Endodermal cell (in vitro differentiated cells): Measurements from ENCODE around the gene ABCA7. TPM values are rescaled to one million over a fixed set of nuclear protein-coding genes. Genes with fewer than 3 reads are reported as not detected.

Source experiments
- DNase-seq: peaks from one replicate; pipeline ENCODE4 v3.0.0-alpha.2; 2017
- H3K27ac ChIP-seq: 2 replicates; pipeline ENCODE4 v1.5.1; 2013; ENCODE audit warnings: mild to moderate bottlenecking, low read depth, low read length, moderate library complexity
- H3K27me3 ChIP-seq: 2 replicates; pipeline ENCODE4 v1.6.1; 2013; ENCODE audit warnings: mild to moderate bottlenecking, low read length, moderate library complexity; ENCODE audit not compliant: insufficient read depth, control insufficient read depth, poor library complexity, severe bottlenecking
- H3K36me3 ChIP-seq: 2 replicates; pipeline ENCODE4 v1.7.0; 2013; ENCODE audit warnings: mild to moderate bottlenecking, low read length, moderate library complexity; ENCODE audit not compliant: control insufficient read depth, insufficient read depth
- H3K4me1 ChIP-seq: one replicate; pipeline ENCODE4 v1.7.0; 2013; ENCODE audit warnings: low read length; ENCODE audit not compliant: control insufficient read depth, insufficient read depth
- H3K4me3 ChIP-seq: 2 replicates; pipeline ENCODE4 v1.5.1; 2013; ENCODE audit warnings: mild to moderate bottlenecking, low read length, moderate library complexity
- H3K9ac ChIP-seq: 2 replicates; pipeline ENCODE4 v1.6.1; 2013; ENCODE audit warnings: mild to moderate bottlenecking, low read length, moderate library complexity; ENCODE audit not compliant: poor library complexity, severe bottlenecking; ENCODE audit errors: extremely low read depth
- H3K9me3 ChIP-seq: 2 replicates; pipeline ENCODE4 v1.6.1; 2013; ENCODE audit warnings: mild to moderate bottlenecking, low read length, moderate library complexity; ENCODE audit not compliant: control insufficient read depth
- H3K27ac Mint-ChIP-seq: 2 replicates; pipeline ENCODE4 v1.8.0; 2020; ENCODE audit warnings: mixed read lengths
- H3K27me3 Mint-ChIP-seq: 2 replicates; pipeline ENCODE4 v1.8.0; 2021; ENCODE audit warnings: mild to moderate bottlenecking, mixed read lengths; ENCODE audit not compliant: insufficient read depth
- H3K36me3 Mint-ChIP-seq: 2 replicates; pipeline ENCODE4 v1.8.0; 2020; ENCODE audit warnings: low read depth, mixed read lengths
- H3K4me1 Mint-ChIP-seq: 2 replicates; pipeline ENCODE4 v1.8.0; 2020; ENCODE audit warnings: mixed read lengths
- H3K4me3 Mint-ChIP-seq: 2 replicates; pipeline ENCODE4 v1.8.0; 2020; ENCODE audit warnings: mild to moderate bottlenecking, moderate library complexity, mixed read lengths
- H3K9me3 Mint-ChIP-seq: 2 replicates; pipeline ENCODE4 v1.8.0; 2020; ENCODE audit warnings: mild to moderate bottlenecking, mixed read lengths
- WGBS, 2 experiments: methylation state at CpG; one replicate each; pipeline versions ENCODE4 v1.1.5 to v1.1.7; 2013; ENCODE audit warnings: missing lambda C conversion rate in 2 of 2, mixed read lengths in 1 of 2; ENCODE audit not compliant: insufficient coverage in 1 of 2, insufficient read length in 1 of 2; 5-methylcytosine and 5-hydroxymethylcytosine counted together
- total RNA-seq, 2 donors: library from RNA; stranded (reverse); fragmentation: NEBNext Ultra II Directional in 1 of 2; extraction: Animal tissue kit (Norgen Biotek cat#: 25700) in 1 of 2; gene quantifications; 2 replicates in 1 of 2; 3 replicates in 1 of 2; pipeline ENCODE4 v1.2.1, GENCODE V29; 2021
- TF ChIP-seq, protein P1 (sequence below): fragments of 200-600 bp; sonication (generic); conservative IDR thresholded peaks from 2 replicates; pipeline ENCODE4 v1.5.0; 2021; ENCODE audit warnings: antibody characterized with exemption, mild to moderate bottlenecking

ABCA7 gene
- total RNA-seq, 2 donors from 2014 or later: 67.2 to 68.7 TPM

DNA sequence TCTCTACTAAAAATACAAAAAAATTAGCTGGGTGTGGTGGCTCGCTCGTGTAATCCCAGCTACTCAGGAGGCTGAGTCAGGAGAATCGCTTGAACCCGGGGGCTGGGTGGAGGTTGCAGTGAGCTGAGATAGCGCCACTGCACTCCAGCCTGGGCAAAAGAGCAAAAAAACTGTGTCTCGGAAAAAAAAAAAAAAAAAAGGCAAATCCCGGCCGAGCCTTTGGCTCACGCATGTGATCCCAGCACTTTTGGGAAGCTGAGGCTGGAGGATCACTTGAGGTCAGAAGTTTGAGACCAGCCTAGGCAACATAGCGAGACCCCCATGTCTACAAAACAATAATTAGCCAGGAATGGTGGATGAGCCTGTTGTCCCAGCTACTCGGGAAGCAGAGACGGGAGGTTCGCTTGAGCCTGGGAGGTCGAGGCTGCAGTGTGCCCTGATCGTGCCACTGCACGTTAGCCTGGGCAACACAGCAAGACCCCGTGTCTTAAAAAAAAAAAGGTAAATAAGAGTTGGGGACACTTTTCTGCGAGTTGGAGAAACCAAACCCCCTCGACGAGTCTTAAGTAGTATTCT is 63.3 kb downstream of the ABCA7 start:
- no peaks in the 10 kb centered on the region for H3K27me3 ChIP-seq
- 65 to 76% methylated on average over 13 to 20 of the region's 20 CpGs for WGBS, 2 experiments
- peak overlapping the region; percentile 90 for H3K27ac Mint-ChIP-seq
- TF ChIP-seq, protein P1, sequence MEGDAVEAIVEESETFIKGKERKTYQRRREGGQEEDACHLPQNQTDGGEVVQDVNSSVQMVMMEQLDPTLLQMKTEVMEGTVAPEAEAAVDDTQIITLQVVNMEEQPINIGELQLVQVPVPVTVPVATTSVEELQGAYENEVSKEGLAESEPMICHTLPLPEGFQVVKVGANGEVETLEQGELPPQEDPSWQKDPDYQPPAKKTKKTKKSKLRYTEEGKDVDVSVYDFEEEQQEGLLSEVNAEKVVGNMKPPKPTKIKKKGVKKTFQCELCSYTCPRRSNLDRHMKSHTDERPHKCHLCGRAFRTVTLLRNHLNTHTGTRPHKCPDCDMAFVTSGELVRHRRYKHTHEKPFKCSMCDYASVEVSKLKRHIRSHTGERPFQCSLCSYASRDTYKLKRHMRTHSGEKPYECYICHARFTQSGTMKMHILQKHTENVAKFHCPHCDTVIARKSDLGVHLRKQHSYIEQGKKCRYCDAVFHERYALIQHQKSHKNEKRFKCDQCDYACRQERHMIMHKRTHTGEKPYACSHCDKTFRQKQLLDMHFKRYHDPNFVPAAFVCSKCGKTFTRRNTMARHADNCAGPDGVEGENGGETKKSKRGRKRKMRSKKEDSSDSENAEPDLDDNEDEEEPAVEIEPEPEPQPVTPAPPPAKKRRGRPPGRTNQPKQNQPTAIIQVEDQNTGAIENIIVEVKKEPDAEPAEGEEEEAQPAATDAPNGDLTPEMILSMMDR: no peak
- no peak overlapping the region for H3K9ac ChIP-seq
- peak overlapping the region; percentile 70 for H3K4me3 ChIP-seq
- peaks cover 21% of the 10 kb centered on the region for H3K36me3 ChIP-seq
- H3K9me3 ChIP-seq: no peaks in the 10 kb centered on the region
- H3K4me1 ChIP-seq: peaks cover 5% of the 10 kb centered on the region
- peak overlapping the region; percentile 71 for H3K4me3 Mint-ChIP-seq
- no peak for DNase-seq
- H3K36me3 Mint-ChIP-seq: peaks cover 6% of the 10 kb centered on the region
- H3K27ac ChIP-seq: peak overlapping the region; percentile 58
- H3K4me1 Mint-ChIP-seq: peaks cover 7% of the 10 kb centered on the region
- H3K27me3 Mint-ChIP-seq: no peaks in the 10 kb centered on the region
- no peaks in the 10 kb centered on the region for H3K9me3 Mint-ChIP-seq

- peak within 1 kb of the TSS; percentile 94 for H3K27ac ChIP-seq
- WGBS, 2 experiments: 0% methylated on average over 3 to 73 of the region's 75 CpGs
- H3K27me3 Mint-ChIP-seq: no peaks in the 10 kb centered on the region
Observed at GRCh38 chr19:1103708-1104310, 63.9 kb downstream of the ABCA7 start, which contains the start of gene GPX4. TSS of gene GPX4 (plus strand) at chr19:1103994. CDS start at chr19:1104044, 50 bp downstream.

GRCh38 chr19:1104311-1105007 is 64.6 kb downstream of the ABCA7 start:
- Mint-ChIP-seq H3K27ac (peak overlapping the region; percentile 78), H3K27me3 (no peaks in the 10 kb centered on the region), H3K4me1 (peaks cover 7% of the 10 kb centered on the region), H3K9me3 (no peaks in the 10 kb centered on the region), H3K4me3 (peak overlapping the region; percentile 71), H3K36me3 (peaks cover 7% of the 10 kb centered on the region)
- H3K9ac ChIP-seq: peak overlapping the region; percentile 84
- WGBS, 2 experiments: 0% methylated on average over 5 to 93 of the region's 93 CpGs
- H3K27ac ChIP-seq: peak overlapping the region; percentile 94
- peak overlapping the region; percentile 83 for H3K4me3 ChIP-seq
- TF ChIP-seq, protein P1: no peak
- peaks cover 5% of the 10 kb centered on the region for H3K4me1 ChIP-seq
- H3K36me3 ChIP-seq: peaks cover 21% of the 10 kb centered on the region
- DNase-seq: peak; percentile 92
- no peaks in the 10 kb centered on the region for H3K9me3 ChIP-seq
- no peaks in the 10 kb centered on the region for H3K27me3 ChIP-seq

More at GRCh38 chr19:1103708-1104310, 63.9 kb downstream of the ABCA7 start, which contains the start of gene GPX4:
- Histone ChIP-seq H3K9ac (peak within 1 kb of the TSS; percentile 84), H3K4me3 (peak within 1 kb of the TSS; percentile 83), H3K4me1 (peaks cover 5% of the 10 kb centered on the region), H3K9me3 (no peaks in the 10 kb centered on the region), H3K36me3 (peaks cover 21% of the 10 kb centered on the region), H3K27me3 (no peaks in the 10 kb centered on the region)
- Mint-ChIP-seq H3K36me3 (peaks cover 7% of the 10 kb centered on the region), H3K27ac (peak within 1 kb of the TSS; percentile 90), H3K4me1 (peaks cover 7% of the 10 kb centered on the region), H3K4me3 (peak within 1 kb of the TSS; percentile 71), H3K9me3 (no peaks in the 10 kb centered on the region)
- DNase-seq: peak; percentile 100
- TF ChIP-seq, protein P1: no peak
